ENCODE data around the gene NUMA1. TPM values are rescaled to one million over a fixed set of nuclear protein-coding genes. Genes with fewer than 3 reads are reported as not detected.
A peak's percentile ranks its signal among the peaks of the same experiment; 100 is the strongest.

Gene NUMA1
- total RNA-seq, 4 donors from 2014 or later, result 345 to 650 (median 380) TPM

GRCh38 chr11:72030472-72031045 lies 49.8 kb downstream of the NUMA1 start:
- peak overlapping the region in 1 of 4 donors; percentile 27 for H3K27ac ChIP-seq
- H3K4me3 ChIP-seq, result no peak overlapping the region
- H3K27me3 ChIP-seq, result no peaks in the 10 kb centered on the region
- H3K36me3 ChIP-seq, result peaks cover 0 to 86% (median 26%) of the 10 kb centered on the region in 3 donors
- no peak for DNase-seq (ENCODE audit: low spot score in 2 of 2)
- H3K4me1 ChIP-seq, result peaks cover 0 to 93% (median 27%) of the 10 kb centered on the region in 4 donors
- H3K9me3 ChIP-seq, result no peaks in the 10 kb centered on the region
- whole genome bisulfite sequencing, 2 donors, result 25 to 52% methylated on average over 1 of the region's 1 CpG
- TF ChIP-seq POLR2A (IDR thresholded peaks at IDR 0.05), result no peak
- TF ChIP-seq EP300 (IDR thresholded peaks at IDR 0.05), result no peak
- no peak for TF ChIP-seq CTCF (IDR thresholded peaks at IDR 0.05)

- no peak for DNase-seq (ENCODE audit: low spot score in 2 of 2)
- TF ChIP-seq EP300 (IDR thresholded peaks at IDR 0.05), result no peak
- TF ChIP-seq POLR2A (IDR thresholded peaks at IDR 0.05), result no peak
- no peak for TF ChIP-seq CTCF (IDR thresholded peaks at IDR 0.05)
- Histone ChIP-seq H3K4me3 (no peak overlapping the region), H3K27me3 (no peaks in the 10 kb centered on the region), H3K36me3 (peaks cover 2 to 83% (median 45%) of the 10 kb centered on the region in 3 donors), H3K9me3 (no peaks in the 10 kb centered on the region), H3K4me1 (peaks cover 0 to 74% (median 23%) of the 10 kb centered on the region in 4 donors), H3K27ac (peak overlapping the region in 2 of 4 donors; percentile 40 to 42)
- WGBS, 2 donors, result 36 to 40% methylated on average over 1 of the region's 1 CpG
Measured at GRCh38 chr11:72026090-72026489, 54.3 kb downstream of the NUMA1 start.

- 38 to 43% methylated on average over 5 of the region's 5 CpGs for WGBS, 2 donors
- H3K9me3 ChIP-seq, result no peaks in the 10 kb centered on the region
- DNase-seq (ENCODE audit: low spot score in 2 of 2), result no peak
- H3K27me3 ChIP-seq, result no peaks in the 10 kb centered on the region
- H3K4me3 ChIP-seq, result no peak overlapping the region
- peaks cover 2 to 83% (median 56%) of the 10 kb centered on the region in 3 donors for H3K36me3 ChIP-seq
- peaks cover 0 to 55% (median 20%) of the 10 kb centered on the region in 4 donors for H3K4me1 ChIP-seq
- H3K27ac ChIP-seq, result peak overlapping the region in 2 of 4 donors; percentile 42 to 68
- no peak for TF ChIP-seq POLR2A (IDR thresholded peaks at IDR 0.05)
- no peak for TF ChIP-seq CTCF (IDR thresholded peaks at IDR 0.05)
- TF ChIP-seq EP300 (IDR thresholded peaks at IDR 0.05), result no peak
Measured at GRCh38 chr11:72024069-72024754, 56.1 kb downstream of the NUMA1 start.

GRCh38 chr11:72023335-72023734 lies 57.0 kb downstream of the NUMA1 start:
- peaks cover 6 to 83% (median 56%) of the 10 kb centered on the region in 3 donors for H3K36me3 ChIP-seq
- no peak overlapping the region for H3K27ac ChIP-seq
- TF ChIP-seq EP300 (IDR thresholded peaks at IDR 0.05) (no peak), POLR2A (IDR thresholded peaks at IDR 0.05) (no peak), CTCF (IDR thresholded peaks at IDR 0.05) (no peak)
- no peaks in the 10 kb centered on the region for H3K27me3 ChIP-seq
- H3K9me3 ChIP-seq, result no peaks in the 10 kb centered on the region
- no peak overlapping the region for H3K4me3 ChIP-seq
- H3K4me1 ChIP-seq, result peaks cover 0 to 48% (median 19%) of the 10 kb centered on the region in 4 donors
- no peak for DNase-seq (ENCODE audit: low spot score in 2 of 2)
- 59 to 71% methylated on average over 4 of the region's 4 CpGs for WGBS, 2 donors

- H3K4me3 ChIP-seq, result no peak overlapping the region
- no peaks in the 10 kb centered on the region for H3K9me3 ChIP-seq
- no peak for TF ChIP-seq EP300 (IDR thresholded peaks at IDR 0.05)
- TF ChIP-seq POLR2A (IDR thresholded peaks at IDR 0.05), result no peak
- TF ChIP-seq CTCF (IDR thresholded peaks at IDR 0.05), result no peak
- no peaks in the 10 kb centered on the region for H3K27me3 ChIP-seq
- no peak for DNase-seq (ENCODE audit: low spot score in 2 of 2)
- H3K4me1 ChIP-seq, result peaks cover 0 to 23% (median 0%) of the 10 kb centered on the region in 4 donors
- 89 to 90% methylated on average over 9 of the region's 9 CpGs for WGBS, 2 donors
- H3K36me3 ChIP-seq, result peaks cover 26 to 100% (median 88%) of the 10 kb centered on the region in 3 donors
- no peak overlapping the region for H3K27ac ChIP-seq
Measured at GRCh38 chr11:72018171-72018570, 62.2 kb downstream of the NUMA1 start.

Data from tibial nerve (tissue), 4 donors.